HG03460 (cell line): ENCODE data around the gene CSNK1A1.

ENCODE experiments used
- ATAC-seq: cut with Tn5 transposase; IDR thresholded peaks from one replicate; pipeline ENCODE4 v1.9.1; 2021; ENCODE audit not compliant: unreplicated experiment

CSNK1A1 gene

GRCh38 chr5:149575131-149575530 lies 23.9 kb upstream of the CSNK1A1 start:
- ATAC-seq, result no peak

- ATAC-seq, result no peak
Measured at GRCh38 chr5:149572576-149573231, 21.5 kb upstream of the CSNK1A1 start.

- no peak for ATAC-seq
Measured at GRCh38 chr5:149572170-149572569, 20.9 kb upstream of the CSNK1A1 start.

- no peak for ATAC-seq
Measured at GRCh38 chr5:149567226-149567625, 16.0 kb upstream of the CSNK1A1 start.

- peak; percentile 88 for ATAC-seq
Measured at GRCh38 chr5:149564542-149565140, 13.4 kb upstream of the CSNK1A1 start.

- no peak for ATAC-seq
Measured at GRCh38 chr5:149563466-149563865, 12.2 kb upstream of the CSNK1A1 start.

GRCh38 chr5:149561848-149562247 lies 10.6 kb upstream of the CSNK1A1 start:
- ATAC-seq, result no peak

GRCh38 chr5:149559706-149560105 lies 8.5 kb upstream of the CSNK1A1 start:
- ATAC-seq, result no peak

GRCh38 chr5:149552553-149553160 lies 1.4 kb upstream of the CSNK1A1 start:
- ATAC-seq, result no peak

GRCh38 chr5:149552038-149552494 lies 827 bp upstream of the CSNK1A1 start:
- ATAC-seq, result no peak

- no peak for ATAC-seq
Measured at GRCh38 chr5:149550594-149551226, 529 bp downstream of the CSNK1A1 start.

- ATAC-seq, result no peak
Measured at GRCh38 chr5:149550268-149550583, 1.0 kb downstream of the CSNK1A1 start.

- ATAC-seq, result peak; percentile 35
Measured at GRCh38 chr5:149549461-149550267, 1.6 kb downstream of the CSNK1A1 start.

- ATAC-seq, result no peak
Measured at GRCh38 chr5:149546974-149547373, 4.3 kb downstream of the CSNK1A1 start.

GRCh38 chr5:149545327-149545726 lies 5.9 kb downstream of the CSNK1A1 start:
- no peak for ATAC-seq

GRCh38 chr5:149544028-149544420 lies 7.2 kb downstream of the CSNK1A1 start:
- ATAC-seq, result no peak

- ATAC-seq, result no peak
Measured at GRCh38 chr5:149543361-149544027, 7.7 kb downstream of the CSNK1A1 start.

- no peak for ATAC-seq
Measured at GRCh38 chr5:149541893-149542292, 9.3 kb downstream of the CSNK1A1 start.

GRCh38 chr5:149540089-149540488 lies 11.2 kb downstream of the CSNK1A1 start:
- ATAC-seq, result no peak

GRCh38 chr5:149537374-149537975 lies 13.8 kb downstream of the CSNK1A1 start:
- ATAC-seq, result no peak
